GM12892 (cell line): Measurements from ENCODE around the gene GPR78.

Experiments used
- POLR2A ChIP-seq: IDR thresholded peaks from 2 replicates; pipeline ENCODE4 v1.6.1; 2011; ENCODE audit warnings: low read depth, low read length, control low read depth
- POLR2AphosphoS5 ChIP-seq: IDR thresholded peaks from 2 replicates; pipeline ENCODE4 v1.6.1; 2011; ENCODE audit warnings: low read depth, low read length, control low read depth
- TAF1 ChIP-seq: IDR thresholded peaks from 2 replicates; pipeline ENCODE4 v1.6.1; 2011; ENCODE audit warnings: low read depth, mild to moderate bottlenecking, control low read depth, low read length, borderline replicate concordance

DNA sequence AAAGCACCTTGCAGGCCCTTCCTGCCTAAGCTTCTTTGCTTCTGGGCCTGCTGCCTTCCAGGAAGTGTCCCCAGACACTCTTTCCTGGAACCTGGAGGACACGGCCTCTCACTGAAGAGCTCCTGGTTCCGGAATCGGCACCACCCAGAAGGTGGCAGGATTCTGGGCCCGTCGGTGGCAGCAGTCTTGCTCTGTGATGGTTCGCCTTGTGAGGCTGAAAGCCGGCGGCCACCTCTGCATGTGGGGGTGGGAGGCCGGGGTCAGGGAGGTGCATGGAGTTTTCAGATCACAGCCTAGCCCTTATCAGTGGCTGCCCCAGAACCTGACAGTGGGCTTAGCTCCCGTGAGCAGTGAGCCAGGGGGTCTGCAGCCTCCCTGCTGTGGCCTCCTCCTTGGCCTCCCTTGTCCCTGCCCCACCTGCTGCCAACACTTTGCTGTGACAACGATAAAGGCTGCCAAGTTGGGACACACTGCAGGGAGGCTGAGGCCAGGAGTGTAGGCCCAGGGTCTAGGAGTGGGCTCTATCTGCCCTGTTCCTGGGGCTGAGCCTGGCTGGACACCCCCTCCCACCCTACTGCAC is 30.8 kb upstream of the GPR78 start:
- no peak for TF ChIP-seq POLR2A
- TF ChIP-seq POLR2AphosphoS5: no peak
- no peak for TF ChIP-seq TAF1
